Osteocyte (in vitro differentiated cells): ENCODE data around the gene CMTM7. TPM values are rescaled to one million over a fixed set of nuclear protein-coding genes. Genes with fewer than 3 reads are reported as not detected.

ENCODE experiments used
- DNase-seq: peaks from one replicate; pipeline ENCODE4 v3.0.0; 2021; ENCODE audit warnings: mixed read lengths; ENCODE audit not compliant: unreplicated experiment; ENCODE audit errors: extremely low spot score
- H3K27ac Mint-ChIP-seq: one replicate; pipeline ENCODE4 v1.8.0; 2021; ENCODE audit warnings: mild to moderate bottlenecking, mixed read lengths; ENCODE audit not compliant: unreplicated experiment
- H3K27me3 Mint-ChIP-seq: one replicate; pipeline ENCODE4 v1.8.0; 2021; ENCODE audit warnings: mixed read lengths; ENCODE audit not compliant: unreplicated experiment
- H3K36me3 Mint-ChIP-seq: one replicate; pipeline ENCODE4 v1.8.0; 2021; ENCODE audit warnings: mixed read lengths; ENCODE audit not compliant: unreplicated experiment
- H3K4me1 Mint-ChIP-seq: one replicate; pipeline ENCODE4 v1.8.0; 2021; ENCODE audit warnings: mixed read lengths; ENCODE audit not compliant: unreplicated experiment
- H3K4me3 Mint-ChIP-seq: one replicate; pipeline ENCODE4 v1.8.0; 2021; ENCODE audit warnings: mild to moderate bottlenecking, moderate library complexity, mixed read lengths; ENCODE audit not compliant: unreplicated experiment
- H3K9me3 Mint-ChIP-seq: one replicate; pipeline ENCODE4 v1.8.0; 2021; ENCODE audit warnings: mixed read lengths; ENCODE audit not compliant: unreplicated experiment
- CTCF ChIP-seq: fragments of 200-600 bp; sonication (generic); IDR thresholded peaks from 2 replicates; pipeline ENCODE4 v1.5.0; 2021; ENCODE audit warnings: antibody characterized with exemption, mild to moderate bottlenecking, moderate library complexity
- total RNA-seq: library from RNA; stranded (reverse); gene quantifications from 2 replicates; pipeline ENCODE4 v1.2.1, GENCODE V29; 2021

The CMTM7 gene
- total RNA-seq, 1 donor from 2014 or later = 17.8 TPM

GRCh38 chr3:32453346-32453745 is 61.7 kb downstream of the CMTM7 start:
- Mint-ChIP-seq H3K4me1 (peaks cover 10% of the 10 kb centered on the region), H3K27ac (peak overlapping the region; percentile 89), H3K27me3 (no peaks in the 10 kb centered on the region), H3K4me3 (peak overlapping the region; percentile 12), H3K9me3 (no peaks in the 10 kb centered on the region), H3K36me3 (peaks cover 17% of the 10 kb centered on the region)
- TF ChIP-seq CTCF = no peak
- no peak for DNase-seq

- H3K9me3 Mint-ChIP-seq = no peaks in the 10 kb centered on the region
- H3K4me3 Mint-ChIP-seq = no peak overlapping the region
- peaks cover 10% of the 10 kb centered on the region for H3K4me1 Mint-ChIP-seq
- TF ChIP-seq CTCF = no peak
- H3K27ac Mint-ChIP-seq = no peak overlapping the region
- H3K27me3 Mint-ChIP-seq = no peaks in the 10 kb centered on the region
- no peak for DNase-seq
- H3K36me3 Mint-ChIP-seq = peaks cover 17% of the 10 kb centered on the region
Measured at GRCh38 chr3:32454111-32454510, 62.5 kb downstream of the CMTM7 start.

- TF ChIP-seq CTCF = no peak
- no peaks in the 10 kb centered on the region for H3K27me3 Mint-ChIP-seq
- no peak overlapping the region for H3K27ac Mint-ChIP-seq
- peak; percentile 57 for DNase-seq
- peaks cover 14% of the 10 kb centered on the region for H3K36me3 Mint-ChIP-seq
- H3K4me1 Mint-ChIP-seq = peaks cover 11% of the 10 kb centered on the region
- no peak overlapping the region for H3K4me3 Mint-ChIP-seq
- H3K9me3 Mint-ChIP-seq = no peaks in the 10 kb centered on the region
Measured at GRCh38 chr3:32454731-32455608, 63.3 kb downstream of the CMTM7 start.

GRCh38 chr3:32455609-32456428 is 64.2 kb downstream of the CMTM7 start:
- DNase-seq = peak; percentile 63
- Mint-ChIP-seq H3K27me3 (no peaks in the 10 kb centered on the region), H3K36me3 (peaks cover 11% of the 10 kb centered on the region), H3K4me1 (peaks cover 14% of the 10 kb centered on the region), H3K9me3 (no peaks in the 10 kb centered on the region), H3K4me3 (no peak overlapping the region), H3K27ac (no peak overlapping the region)
- TF ChIP-seq CTCF = no peak
